H54 (cell line): ENCODE measurements around the gene HYAL1.
"Not testable (repeated sequence)": the region's sequence is repeated elsewhere in the genome, so short reads cannot be mapped to it uniquely, and the experiment has no call there.

Experiments
- DNase-seq: peaks from one replicate; pipeline ENCODE4 v3.0.0; 2011; ENCODE audit warnings: low spot score, mixed read lengths; ENCODE audit not compliant: insufficient read length
- FAIRE-seq: peaks from 3 replicates; lab custom pipeline; 2011; peaks lifted over from hg19 to GRCh38; lab: Jason Lieb, UNC
- POLR2A ChIP-seq: IDR thresholded peaks from 2 replicates; pipeline ENCODE4 v1.6.1; 2011; ENCODE audit warnings: low read depth, mild to moderate bottlenecking, low read length

The HYAL1 gene

GRCh38 chr3:50273689-50274065, 29.7 kb downstream of the HYAL1 start:
- no peak for TF ChIP-seq POLR2A
- FAIRE-seq, result no peak
- DNase-seq, result no peak

GRCh38 chr3:50272911-50273688, 30.3 kb downstream of the HYAL1 start:
- DNase-seq (peak; percentile 94), FAIRE-seq (no peak)
- TF ChIP-seq POLR2A, result no peak

- DNase-seq, FAIRE-seq: not testable (repeated sequence)
Measured at GRCh38 chr3:50272538-50272910, 30.9 kb downstream of the HYAL1 start.

- FAIRE-seq, result no peak
- no peak for TF ChIP-seq POLR2A
Measured at GRCh38 chr3:50271314-50271936, 31.9 kb downstream of the HYAL1 start.

GRCh38 chr3:50270422-50271224, 32.8 kb downstream of the HYAL1 start:
- DNase-seq (no peak), FAIRE-seq (no peak)
- no peak for TF ChIP-seq POLR2A

More at GRCh38 chr3:50271314-50271936, 31.9 kb downstream of the HYAL1 start:
- no peak for DNase-seq

GRCh38 chr3:50269977-50270413, 33.4 kb downstream of the HYAL1 start:
- no peak for TF ChIP-seq POLR2A
- peak; percentile 90 for DNase-seq
- FAIRE-seq, result peak; percentile 71

- DNase-seq, result no peak
- FAIRE-seq, result no peak
- TF ChIP-seq POLR2A, result no peak
Measured at GRCh38 chr3:50269460-50269859, 33.9 kb downstream of the HYAL1 start.

- DNase-seq (peak; percentile 91), FAIRE-seq (no peak)
- TF ChIP-seq POLR2A, result no peak
Measured at GRCh38 chr3:50268703-50269451, 34.5 kb downstream of the HYAL1 start, which contains the start of gene SEMA3B. Gene SEMA3B (plus strand): TSS chr3:50269147. CDS start chr3:50269241, 94 bp downstream.

- DNase-seq, result no peak
- FAIRE-seq, result no peak
- no peak for TF ChIP-seq POLR2A
Measured at GRCh38 chr3:50268276-50268675, 35.1 kb downstream of the HYAL1 start.

GRCh38 chr3:50267280-50267913, 36.0 kb downstream of the HYAL1 start:
- FAIRE-seq (no peak), DNase-seq (no peak)
- 0 out of 2 replicates have a peak, but pooled peaks have one; percentile 10 for TF ChIP-seq POLR2A

GRCh38 chr3:50266836-50267235, 36.5 kb downstream of the HYAL1 start:
- no peak for TF ChIP-seq POLR2A
- no peak for DNase-seq
- FAIRE-seq, result no peak

- no peak for FAIRE-seq
- DNase-seq, result no peak
- TF ChIP-seq POLR2A, result no peak
Measured at GRCh38 chr3:50266017-50266416, 37.4 kb downstream of the HYAL1 start.

GRCh38 chr3:50265571-50265970, 37.8 kb downstream of the HYAL1 start:
- no peak for TF ChIP-seq POLR2A
- no peak for FAIRE-seq
- no peak for DNase-seq
